ENCODE results near the gene LSAMP. TPM values are rescaled to one million over a fixed set of nuclear protein-coding genes. Genes with fewer than 3 reads are reported as not detected.

LSAMP gene
- total and polyA plus RNA-seq, 2 experiments from 2014 or later, result 2.0 to 2.9 TPM

DNA sequence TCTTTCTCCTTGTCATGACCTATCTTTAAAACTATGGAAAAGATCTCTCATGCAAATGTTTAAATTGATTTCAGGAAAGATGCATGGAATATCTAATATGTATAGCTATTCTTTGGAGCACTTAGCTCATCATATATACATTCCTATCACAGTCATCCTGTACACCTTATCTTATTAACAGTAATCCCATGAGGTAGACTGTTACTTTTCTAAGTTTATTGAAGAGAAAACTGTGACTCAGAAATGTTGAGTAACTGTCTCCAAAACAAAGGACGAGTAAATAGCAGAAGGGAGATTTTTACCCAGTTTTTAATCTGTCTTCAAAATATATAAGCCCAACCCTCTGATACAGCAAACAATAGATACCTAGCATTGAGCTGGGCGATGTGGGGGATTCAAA is 513.7 kb downstream of the LSAMP start (continued):
- TF ChIP-seq ZNF462 (CRISPR knock-in tag; IDR thresholded peaks at IDR 0.05) (no peak), ZNF331 (CRISPR knock-in tag; IDR thresholded peaks at IDR 0.05; ENCODE audit: low read depth) (no peak), EZH2phosphoT487 (IDR thresholded peaks at IDR 0.05; ENCODE audit: unreplicated experiment) (no peak), JUNB (IDR thresholded peaks at IDR 0.05; ENCODE audit: unreplicated experiment) (no peak)
- TF ChIP-seq, protein P1, sequence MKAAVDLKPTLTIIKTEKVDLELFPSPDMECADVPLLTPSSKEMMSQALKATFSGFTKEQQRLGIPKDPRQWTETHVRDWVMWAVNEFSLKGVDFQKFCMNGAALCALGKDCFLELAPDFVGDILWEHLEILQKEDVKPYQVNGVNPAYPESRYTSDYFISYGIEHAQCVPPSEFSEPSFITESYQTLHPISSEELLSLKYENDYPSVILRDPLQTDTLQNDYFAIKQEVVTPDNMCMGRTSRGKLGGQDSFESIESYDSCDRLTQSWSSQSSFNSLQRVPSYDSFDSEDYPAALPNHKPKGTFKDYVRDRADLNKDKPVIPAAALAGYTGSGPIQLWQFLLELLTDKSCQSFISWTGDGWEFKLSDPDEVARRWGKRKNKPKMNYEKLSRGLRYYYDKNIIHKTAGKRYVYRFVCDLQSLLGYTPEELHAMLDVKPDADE (IDR thresholded peaks at IDR 0.05), result no peak

GRCh38 chr3:115930922-115931321 is 514.4 kb downstream of the LSAMP start:
- H3K36me3 Mint-ChIP-seq (ENCODE audit: low read depth), result no peaks in the 10 kb centered on the region
- Histone ChIP-seq H3K79me2 (replicated peaks; ENCODE audit: insufficient read depth) (no peaks in the 10 kb centered on the region), H3K9me2 (ENCODE audit: insufficient read depth) (no peaks in the 10 kb centered on the region), H4K20me1 (replicated peaks; ENCODE audit: insufficient read depth) (no peaks in the 10 kb centered on the region), H3K4me1 (ENCODE audit: insufficient read depth) (peaks cover 6% of the 10 kb centered on the region; the same call in 1 of the 2 replicates), H3K36me3 (ENCODE audit: insufficient read depth) (no peaks in the 10 kb centered on the region), H3K27me3 (ENCODE audit: insufficient read depth) (no peaks in the 10 kb centered on the region), H3K27ac (ENCODE audit: low read depth) (no peak overlapping the region), H2AFZ (no peak overlapping the region), H3F3A (replicated peaks; ENCODE audit: low read depth) (no peaks in the 10 kb centered on the region), H3K4me3 (no peak overlapping the region), H3K4me2 (no peak overlapping the region)
- no peak overlapping the region for H3K27ac Mint-ChIP-seq
- no peaks in the 10 kb centered on the region for H3K9me3 Mint-ChIP-seq
- H3K27me3 Mint-ChIP-seq (ENCODE audit: insufficient read depth, low read depth, poor library complexity), result no peaks in the 10 kb centered on the region
- ATAC-seq (no peak), DNase-seq (ENCODE audit: low spot score) (no peak)
- H3K4me1 Mint-ChIP-seq, result peaks cover 12% of the 10 kb centered on the region; the same call in 2 of the 3 replicates
- no peak overlapping the region for H3K4me3 Mint-ChIP-seq
- TF ChIP-seq JUNB (IDR thresholded peaks at IDR 0.05; ENCODE audit: unreplicated experiment) (no peak), NANOG (IDR thresholded peaks at IDR 0.05; ENCODE audit: borderline replicate concordance) (no peak), EZH2 (IDR thresholded peaks at IDR 0.05; ENCODE audit: low read depth, unreplicated experiment) (no peak), ZNF114 (CRISPR knock-in tag; IDR thresholded peaks at IDR 0.05) (no peak), REST (IDR thresholded peaks at IDR 0.05; ENCODE audit: unreplicated experiment) (no peak), POLR2AphosphoS5 (IDR thresholded peaks at IDR 0.05; ENCODE audit: low read depth) (no peak), CTCF (conservative IDR thresholded peaks at IDR 0.05; ENCODE audit: low read depth in 2 of 2) (no peak), STAT1 (IDR thresholded peaks at IDR 0.05; ENCODE audit: unreplicated experiment) (no peak), ZNF331 (CRISPR knock-in tag; IDR thresholded peaks at IDR 0.05; ENCODE audit: low read depth) (no peak)
